GM18861 (cell line): ENCODE measurements around the gene TYRO3.

Experiments used
- ATAC-seq: cut with Tn5 transposase; IDR thresholded peaks from one replicate; pipeline ENCODE4 v1.9.1; 2021; ENCODE audit not compliant: unreplicated experiment

Gene TYRO3

GRCh38 chr15:41558400-41559238 lies at the start of gene TYRO3:
Gene TYRO3, plus strand, starts transcription at chr15:41559212. Its CDS starts 46 bp downstream, at chr15:41559258.
- ATAC-seq: no peak

- ATAC-seq: no peak
Observed at GRCh38 chr15:41510728-41511127, 48.3 kb upstream of the TYRO3 start.

DNA sequence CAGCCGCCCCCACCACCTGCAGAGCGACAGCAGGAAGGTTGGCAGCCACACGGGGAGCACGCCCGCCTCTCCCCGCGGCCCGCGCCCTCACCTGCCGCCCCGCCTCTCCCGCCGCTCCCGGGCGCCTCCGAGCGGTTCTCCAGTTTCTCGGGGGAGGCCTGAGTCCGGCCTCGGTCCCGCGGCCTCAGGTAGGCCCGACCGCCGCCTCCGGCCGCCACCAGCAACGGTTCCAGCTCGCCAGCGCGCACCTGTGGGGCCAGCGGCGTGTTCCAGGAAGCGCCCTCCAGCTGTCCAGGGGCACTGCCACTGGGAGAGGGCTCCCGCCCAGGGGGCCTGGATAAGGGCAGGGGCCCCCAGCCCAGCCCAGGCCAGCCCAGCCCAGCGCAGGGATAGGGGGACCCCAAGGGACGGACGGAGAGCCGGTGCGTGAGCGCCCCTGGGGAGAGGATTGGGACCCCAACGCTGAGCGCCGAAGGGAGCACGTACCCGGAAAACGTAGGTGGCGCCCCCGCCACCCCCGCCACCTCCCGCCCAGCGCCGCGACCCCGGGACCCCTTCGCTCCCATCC lies 47.6 kb upstream of the TYRO3 start:
- no peak for ATAC-seq

DNA sequence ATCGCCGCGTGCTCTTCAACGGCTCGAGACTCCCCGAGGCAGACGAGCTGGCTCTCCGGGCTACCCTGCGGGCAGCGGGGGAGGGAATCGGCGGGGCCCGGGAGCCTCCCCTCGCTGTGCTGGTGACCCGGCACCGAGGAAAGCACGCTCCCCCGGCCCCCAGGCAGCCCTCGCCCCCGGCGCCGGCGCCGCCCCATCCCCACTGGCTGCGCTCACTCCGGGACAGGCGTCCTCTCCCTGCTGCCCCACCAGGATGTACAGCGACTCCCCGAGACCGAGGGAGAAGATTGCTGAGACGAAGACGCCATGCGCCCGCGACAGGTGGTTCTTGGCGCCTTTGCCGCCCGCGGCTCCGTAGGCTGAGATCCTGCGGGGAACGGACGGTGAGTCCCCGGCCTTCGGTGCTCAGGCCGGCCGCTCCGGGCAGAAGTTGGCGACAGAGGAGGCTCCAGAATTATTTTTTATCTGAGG lies 47.1 kb upstream of the TYRO3 start:
- ATAC-seq: no peak

GRCh38 chr15:41512512-41512939 lies 46.5 kb upstream of the TYRO3 start:
- no peak for ATAC-seq

GRCh38 chr15:41512940-41513505 lies 46.0 kb upstream of the TYRO3 start:
- no peak for ATAC-seq

GRCh38 chr15:41513506-41514227 lies 45.3 kb upstream of the TYRO3 start, which contains the start of gene LTK:
Gene LTK, minus strand, starts transcription at chr15:41513827. Its CDS starts 118 bp downstream, at chr15:41513709.
- no peak for ATAC-seq

DNA sequence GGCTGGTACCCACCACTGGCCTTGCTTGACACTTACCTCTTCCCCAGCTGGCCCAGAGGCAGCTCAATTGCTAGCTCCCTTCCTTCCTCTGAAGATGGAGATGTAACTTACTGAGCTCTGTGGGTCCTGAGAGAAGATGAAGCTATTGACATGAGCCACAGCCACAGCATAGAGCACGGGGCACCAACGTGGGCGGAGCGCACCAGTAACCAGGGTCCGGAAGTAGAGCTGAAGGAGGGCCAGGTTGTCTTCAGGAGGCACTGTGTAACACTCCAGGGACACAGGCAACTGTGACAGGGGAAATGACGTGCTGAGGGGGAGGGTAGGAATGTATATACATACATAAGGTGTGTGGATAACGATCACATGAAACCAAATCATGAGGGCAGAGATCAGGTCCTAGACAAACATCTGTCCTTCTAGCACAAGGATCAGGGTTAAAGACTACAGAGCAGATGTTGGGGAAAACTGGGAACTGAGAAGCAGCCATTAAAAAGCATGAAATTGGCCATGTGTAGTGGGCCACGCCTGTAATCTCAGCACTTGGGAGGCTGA lies 41.0 kb upstream of the TYRO3 start:
- ATAC-seq: no peak

DNA sequence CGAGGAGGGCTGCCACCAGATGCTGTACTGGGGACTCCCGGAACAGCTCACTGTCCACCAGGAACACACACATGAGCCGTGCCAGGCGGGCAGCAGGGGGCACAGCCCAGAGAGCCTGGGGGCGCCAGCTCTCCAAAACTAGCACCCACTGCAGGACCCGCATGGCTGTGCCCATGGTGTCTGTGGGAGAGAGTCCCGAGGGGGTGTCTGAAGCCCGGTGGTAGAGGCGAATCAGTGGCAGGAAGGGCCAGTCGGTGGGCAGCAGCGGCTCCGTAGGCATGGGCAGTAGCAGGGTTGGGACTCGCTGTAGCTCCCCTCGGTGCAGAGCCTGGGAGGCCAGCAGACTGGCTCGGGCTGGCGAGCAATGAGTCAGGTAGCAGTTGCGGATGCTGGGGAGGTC lies 38.4 kb upstream of the TYRO3 start:
- no peak for ATAC-seq

- ATAC-seq: no peak
Observed at GRCh38 chr15:41521614-41522013, 37.4 kb upstream of the TYRO3 start.

DNA sequence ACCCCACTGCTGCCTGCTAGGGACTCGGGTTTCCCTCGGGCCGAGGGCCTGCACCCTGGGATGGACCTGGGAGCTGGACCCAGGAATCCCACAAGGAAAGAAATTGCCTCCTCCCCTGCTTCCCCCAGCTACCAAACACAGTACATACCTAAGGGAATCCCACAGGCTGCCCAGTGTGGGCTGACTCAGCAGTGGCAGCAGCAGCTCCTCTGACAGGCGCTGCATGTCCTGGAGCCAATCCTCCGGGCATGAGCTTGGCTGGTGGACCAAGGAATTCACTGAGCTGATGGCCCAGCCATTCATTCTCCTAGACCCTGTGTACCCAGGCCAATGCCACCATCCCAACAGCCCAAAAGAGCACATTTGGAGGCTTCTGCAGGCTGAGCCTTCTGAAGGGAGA lies 35.9 kb upstream of the TYRO3 start:
- no peak for ATAC-seq

GRCh38 chr15:41530363-41530956 lies 28.6 kb upstream of the TYRO3 start:
- ATAC-seq: no peak

- ATAC-seq: no peak
Observed at GRCh38 chr15:41535544-41535943, 23.5 kb upstream of the TYRO3 start.

DNA sequence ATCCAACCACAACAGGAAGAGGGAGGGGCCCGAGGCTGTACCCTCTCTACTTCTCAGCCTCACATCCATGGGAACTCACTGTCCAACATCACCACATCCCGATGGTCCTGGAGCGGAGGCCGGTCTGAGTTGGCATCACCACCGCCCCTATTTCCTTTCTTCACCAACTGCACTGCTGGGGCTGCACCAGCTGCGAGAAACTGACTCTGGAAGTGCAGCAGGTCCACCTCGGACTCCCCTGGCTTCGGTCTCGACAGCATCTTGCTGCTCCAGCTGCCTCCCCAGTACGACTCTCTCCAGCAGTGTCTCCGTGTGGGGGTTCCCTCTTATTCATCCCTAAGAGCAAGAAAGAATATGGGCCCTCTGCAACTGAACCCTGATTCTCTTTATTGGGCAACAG lies 22.1 kb upstream of the TYRO3 start:
- ATAC-seq: no peak

DNA sequence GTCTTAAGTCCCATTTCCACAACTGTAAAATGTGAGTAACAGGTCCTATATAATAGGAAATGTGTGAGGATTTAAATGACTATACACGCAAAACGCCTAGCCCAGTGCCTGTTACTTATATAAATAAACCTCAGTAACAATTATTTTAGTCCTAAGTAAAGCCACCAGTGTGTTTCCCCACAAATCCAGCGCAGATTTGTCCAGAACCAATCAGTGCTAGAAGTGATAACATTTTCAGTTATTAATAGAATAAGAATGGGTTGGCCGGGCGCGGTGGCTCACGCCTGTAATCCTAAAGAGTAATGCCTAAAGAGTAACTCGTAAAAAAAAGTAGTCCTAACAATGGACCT lies 15.5 kb upstream of the TYRO3 start:
- no peak for ATAC-seq

GRCh38 chr15:41544650-41545015 lies 14.4 kb upstream of the TYRO3 start:
- ATAC-seq: no peak

GRCh38 chr15:41545218-41545617 lies 13.8 kb upstream of the TYRO3 start:
- no peak for ATAC-seq

DNA sequence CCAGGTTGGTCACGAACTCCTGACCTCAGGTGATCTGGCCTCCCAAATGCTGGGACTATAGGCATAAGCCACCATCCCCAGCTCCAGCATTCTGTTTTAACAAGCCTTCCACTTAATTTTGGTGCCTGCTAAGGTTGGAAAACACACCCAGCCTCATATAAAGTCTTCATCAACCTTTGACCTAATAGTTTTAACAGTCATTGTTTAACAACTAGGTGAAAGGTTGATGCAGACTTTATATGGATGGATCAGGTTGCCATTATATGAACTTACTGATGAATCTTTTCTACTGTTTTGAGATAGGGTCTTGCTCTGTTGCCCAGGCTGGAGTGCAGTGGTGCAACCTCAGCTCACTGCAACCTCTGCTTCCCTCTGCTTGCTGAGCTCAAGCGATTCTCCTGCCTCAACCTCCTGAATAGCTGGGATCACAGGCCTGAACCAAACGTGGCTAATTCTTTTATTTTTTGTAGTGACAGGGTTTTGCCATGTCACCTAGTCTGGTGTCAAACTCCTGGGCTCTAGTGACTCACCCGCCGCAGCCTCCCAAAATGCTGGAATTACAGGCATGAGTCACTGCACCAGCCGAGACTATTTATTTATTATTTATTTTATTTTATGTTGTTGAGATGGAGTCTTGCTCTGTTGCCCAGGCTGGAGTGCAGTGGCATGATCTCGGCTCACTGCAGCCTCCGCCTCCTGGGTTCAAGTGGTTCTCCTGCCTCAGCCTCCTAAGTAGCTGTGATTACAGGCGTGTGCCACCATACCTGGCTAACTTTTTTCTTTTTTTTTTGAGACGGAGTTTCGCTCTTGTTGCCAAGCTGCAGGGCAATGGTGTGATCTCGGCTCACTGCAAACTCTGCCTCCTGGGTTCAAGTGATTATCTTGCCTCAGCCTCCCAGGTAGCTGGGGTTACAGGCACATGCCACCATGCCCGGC lies 11.9 kb upstream of the TYRO3 start:
- no peak for ATAC-seq

- no peak for ATAC-seq
Observed at GRCh38 chr15:41550066-41550775, 8.8 kb upstream of the TYRO3 start.
